GM20431 (cell line): ENCODE data around the gene SLTM.
"Not testable (repeated sequence)": the region's sequence is repeated elsewhere in the genome, so short reads cannot be mapped to it uniquely, and the experiment has no call there.

ENCODE experiments used
- in situ Hi-C: fragments of 300-500 bp; cut with MseI, MboI; formaldehyde crosslinking; loops from one replicate; pipeline ENCODE4 v1.15.0; 2020; ENCODE audit warnings: low sequenced_read_pairs; ENCODE audit not compliant: unreplicated experiment

SLTM gene

DNA sequence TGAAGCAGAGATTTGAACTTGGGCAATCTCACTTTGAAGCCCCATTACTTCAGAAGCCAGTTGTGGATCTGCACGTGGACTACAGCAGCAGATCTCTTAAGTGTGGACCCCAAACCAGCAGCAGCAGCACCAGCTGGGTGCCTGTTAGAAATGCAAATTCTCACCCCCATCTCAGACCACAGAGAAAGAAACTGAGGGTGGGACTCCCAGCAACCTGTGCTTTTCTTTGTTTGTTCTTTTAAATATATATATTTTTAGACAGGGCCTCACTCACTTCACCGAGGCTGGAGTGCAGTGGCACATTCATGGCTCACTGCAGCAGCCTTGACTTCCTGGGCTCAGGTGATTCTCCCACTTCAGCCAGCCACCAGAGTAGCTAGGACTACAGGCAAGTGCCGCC lies 53.2 kb downstream of the SLTM start:
- in situ Hi-C loops = no loop called here

DNA sequence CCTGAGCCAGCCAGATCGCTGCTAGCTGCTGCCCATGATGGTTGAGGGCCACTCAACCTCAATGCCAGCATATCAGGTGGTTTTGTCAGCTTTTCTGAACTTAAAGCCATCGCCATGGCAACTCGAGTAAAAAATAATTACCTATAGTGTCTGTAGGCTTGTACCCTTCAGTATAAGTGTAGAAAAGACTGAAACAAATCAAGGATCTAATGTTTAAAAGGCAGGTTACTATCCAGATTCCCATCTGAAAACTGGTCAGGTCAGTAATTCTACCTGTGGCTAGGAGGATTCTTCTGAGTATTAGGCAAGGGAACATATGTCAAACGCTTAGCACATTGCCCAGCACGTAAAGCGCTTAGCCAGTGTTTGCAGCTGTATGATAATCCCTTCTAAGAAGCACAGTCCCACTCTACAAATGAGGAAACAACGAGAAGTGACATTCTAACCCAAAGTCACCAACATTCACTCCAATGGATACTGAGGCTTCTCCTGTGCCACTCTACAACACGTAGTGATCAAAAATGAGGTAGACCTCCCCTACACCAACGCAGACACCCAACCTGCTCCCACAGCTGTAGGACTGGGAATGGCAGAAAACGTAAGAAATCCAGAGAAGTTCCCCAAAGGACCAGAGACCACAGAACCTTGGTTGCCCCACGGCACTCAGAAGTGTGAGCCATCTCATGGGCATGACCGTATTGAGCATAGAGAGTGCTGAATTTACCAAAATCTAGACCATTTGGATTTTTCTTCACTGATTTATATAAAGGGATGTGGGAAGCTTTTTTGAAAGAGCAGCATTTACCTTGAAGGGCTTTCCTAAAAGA lies 55.3 kb downstream of the SLTM start:
- in situ Hi-C loops = no loop called here

- in situ Hi-C loops = no loop called here
These were observed 57.0 kb downstream of the SLTM start for GRCh38 chr15:58876306-58877106.

- in situ Hi-C loops = no loop called here
These were observed 58.1 kb downstream of the SLTM start for GRCh38 chr15:58875343-58875742.

- in situ Hi-C loops = no loop called here
These were observed 60.2 kb downstream of the SLTM start for GRCh38 chr15:58873267-58873666.

- in situ Hi-C loops = no loop called here
These were observed 63.0 kb downstream of the SLTM start for GRCh38 chr15:58870451-58870850.

- in situ Hi-C loops = no loop called here
These were observed 65.6 kb downstream of the SLTM start for GRCh38 chr15:58867926-58868325.

DNA sequence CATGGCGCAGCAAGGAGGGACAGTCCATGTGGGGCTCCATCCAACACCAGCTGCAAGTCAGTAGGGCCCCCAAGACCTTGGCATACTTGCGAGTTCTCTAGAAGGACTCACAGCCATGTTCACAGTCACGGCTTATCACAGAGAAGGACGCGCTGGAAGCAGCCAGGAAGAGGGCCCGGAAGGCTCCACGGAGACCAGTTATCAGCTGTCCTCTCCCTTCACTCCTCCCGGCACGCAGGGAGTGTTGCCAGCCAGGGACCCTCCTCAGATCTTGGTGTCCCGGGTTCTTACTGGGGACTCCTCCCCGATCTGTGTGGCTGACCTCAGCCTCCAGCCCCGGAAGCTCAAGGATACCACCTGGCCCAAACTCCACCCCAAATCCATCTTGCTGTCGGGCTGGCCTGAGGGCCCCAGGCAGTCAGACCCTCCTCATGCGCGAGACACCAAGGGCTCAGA lies 68.0 kb downstream of the SLTM start:
- in situ Hi-C loops = no loop called here

DNA sequence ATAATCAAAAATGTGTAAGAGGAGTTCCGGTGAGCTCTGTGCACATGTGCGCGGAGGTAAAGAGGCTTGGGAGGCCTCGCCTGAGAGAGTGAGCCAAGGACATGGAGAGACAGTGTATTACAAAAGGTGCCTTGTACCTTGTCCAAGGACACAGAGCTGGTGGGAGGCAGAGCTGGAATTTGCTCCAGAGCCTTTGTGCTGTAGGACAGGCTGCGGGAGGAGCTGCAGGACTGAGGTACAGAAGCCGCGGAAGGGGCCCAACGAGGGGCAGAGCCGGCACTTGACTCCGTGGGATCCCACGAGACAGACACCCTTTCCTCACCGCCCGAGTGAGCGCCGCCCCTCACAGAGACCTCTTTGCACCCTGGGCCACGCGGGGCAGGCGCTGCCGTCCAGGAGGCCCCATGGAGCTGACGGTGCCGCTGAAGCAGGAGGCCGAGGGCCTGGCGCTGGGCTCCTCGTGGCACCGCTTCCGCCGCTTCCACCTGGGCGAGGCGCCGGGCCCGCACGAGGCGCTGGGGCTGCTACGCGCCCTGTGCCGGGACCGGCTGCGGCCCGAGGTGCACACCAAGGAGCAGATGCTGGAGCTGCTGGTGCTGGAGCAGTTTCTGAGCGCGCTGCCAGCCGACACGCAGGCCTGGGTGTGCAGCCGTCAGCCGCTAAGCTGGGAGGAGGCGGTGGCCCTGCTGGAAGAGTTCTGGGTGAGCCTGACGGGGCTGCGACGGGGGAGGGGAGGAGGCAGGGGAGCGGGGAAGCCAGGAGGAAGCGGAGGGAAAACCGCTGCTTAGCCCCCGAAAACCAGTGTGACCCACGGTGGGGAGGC lies 68.7 kb downstream of the SLTM start:
- in situ Hi-C loops = no loop called here

DNA sequence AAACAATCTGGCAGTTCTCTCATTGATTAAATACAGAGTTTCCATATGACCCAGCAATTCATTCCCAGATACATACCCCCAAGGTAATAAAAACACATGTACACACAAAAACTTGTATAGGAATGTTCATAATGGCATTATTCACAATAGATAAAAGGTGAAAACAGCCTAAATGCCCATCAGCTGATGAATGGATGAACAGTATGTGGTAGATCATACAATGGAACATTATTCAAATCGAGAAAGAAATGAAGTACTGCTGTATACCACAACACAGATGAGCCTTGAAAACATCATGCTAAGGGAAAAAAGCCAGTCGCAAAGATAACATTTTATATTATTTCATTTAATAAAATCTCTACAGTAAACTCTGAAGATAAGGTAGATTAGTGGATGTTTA lies 71.2 kb downstream of the SLTM start:
- in situ Hi-C loops = no loop called here

GRCh38 chr15:58856621-58857020 lies 76.9 kb downstream of the SLTM start:
- in situ Hi-C loops = not testable (repeated sequence)

DNA sequence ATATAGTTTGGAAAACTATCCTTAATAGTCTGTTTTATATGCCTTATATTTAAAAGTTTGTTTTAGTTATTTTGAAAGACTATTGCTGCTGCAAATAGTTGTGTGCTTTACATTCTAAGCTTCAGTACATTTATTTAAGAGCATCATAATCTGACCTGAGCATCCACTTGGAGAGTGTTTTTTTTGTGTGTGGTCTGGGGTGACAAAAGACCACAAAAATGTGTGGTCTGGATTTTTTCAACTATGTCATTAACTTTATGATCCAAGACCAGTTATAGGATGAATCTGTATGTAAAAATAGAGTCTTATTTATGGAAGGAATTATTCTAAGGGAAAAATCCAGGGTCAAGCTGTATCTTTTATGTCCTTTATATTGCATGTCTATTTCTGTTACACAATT lies 77.4 kb downstream of the SLTM start:
- in situ Hi-C loops = no loop called here

DNA sequence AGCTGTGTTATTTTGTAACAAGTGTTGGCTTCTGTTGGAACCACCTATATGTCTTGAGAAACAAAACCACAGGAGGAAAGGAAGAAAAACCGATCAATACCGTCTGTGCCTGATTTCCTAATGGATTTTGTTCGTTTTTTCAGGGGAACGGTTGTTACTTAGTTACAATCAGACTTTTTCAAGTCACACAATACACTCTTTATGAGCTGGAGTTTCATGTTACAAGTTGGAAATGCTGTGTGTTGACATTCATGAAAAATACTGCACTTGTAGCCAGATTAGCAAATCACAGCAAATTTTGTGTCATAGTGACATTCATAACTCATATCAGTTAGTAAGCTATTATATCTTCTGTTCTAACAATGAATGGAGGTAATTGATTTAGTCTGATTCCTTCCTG lies 78.9 kb downstream of the SLTM start:
- in situ Hi-C loops = no loop called here

DNA sequence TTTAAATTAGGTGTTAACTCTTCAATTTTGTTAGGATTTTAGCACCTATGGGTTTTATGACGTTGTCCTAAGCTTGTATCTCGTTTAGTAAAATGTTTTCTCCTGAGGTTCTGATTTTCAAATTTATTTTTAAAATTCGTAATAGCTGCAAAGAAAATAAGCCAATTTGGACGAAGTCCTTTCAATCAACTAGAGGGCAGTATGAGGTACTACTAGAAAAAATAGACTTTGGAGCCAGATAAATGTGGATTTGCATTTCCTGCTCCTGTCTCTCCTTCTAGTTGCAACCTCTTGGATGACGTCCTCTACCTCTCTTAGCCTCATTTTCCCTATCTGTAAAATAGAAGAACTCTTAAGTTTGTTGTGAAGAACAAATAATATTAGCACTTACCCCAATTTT lies 81.1 kb downstream of the SLTM start:
- in situ Hi-C loops = no loop called here

DNA sequence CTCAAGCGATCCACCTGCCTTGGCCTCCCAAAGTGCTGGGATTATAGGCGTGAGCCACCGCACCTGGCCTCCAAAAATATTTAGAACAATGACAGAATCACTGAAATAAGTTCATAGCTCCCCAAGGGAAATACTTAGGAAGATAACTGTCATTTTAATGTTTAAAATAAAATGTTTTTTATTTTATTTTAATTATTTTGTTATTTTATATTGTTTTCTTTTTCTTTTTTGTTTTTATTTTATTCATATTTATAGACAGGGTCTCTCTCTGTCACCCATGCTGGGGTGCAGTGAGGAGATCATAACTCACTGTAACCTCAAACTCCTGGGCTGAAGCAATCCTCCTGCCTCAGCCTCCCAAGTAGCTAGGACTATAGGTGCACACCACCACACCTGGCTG lies 82.3 kb downstream of the SLTM start:
- in situ Hi-C loops = not testable (repeated sequence)

DNA sequence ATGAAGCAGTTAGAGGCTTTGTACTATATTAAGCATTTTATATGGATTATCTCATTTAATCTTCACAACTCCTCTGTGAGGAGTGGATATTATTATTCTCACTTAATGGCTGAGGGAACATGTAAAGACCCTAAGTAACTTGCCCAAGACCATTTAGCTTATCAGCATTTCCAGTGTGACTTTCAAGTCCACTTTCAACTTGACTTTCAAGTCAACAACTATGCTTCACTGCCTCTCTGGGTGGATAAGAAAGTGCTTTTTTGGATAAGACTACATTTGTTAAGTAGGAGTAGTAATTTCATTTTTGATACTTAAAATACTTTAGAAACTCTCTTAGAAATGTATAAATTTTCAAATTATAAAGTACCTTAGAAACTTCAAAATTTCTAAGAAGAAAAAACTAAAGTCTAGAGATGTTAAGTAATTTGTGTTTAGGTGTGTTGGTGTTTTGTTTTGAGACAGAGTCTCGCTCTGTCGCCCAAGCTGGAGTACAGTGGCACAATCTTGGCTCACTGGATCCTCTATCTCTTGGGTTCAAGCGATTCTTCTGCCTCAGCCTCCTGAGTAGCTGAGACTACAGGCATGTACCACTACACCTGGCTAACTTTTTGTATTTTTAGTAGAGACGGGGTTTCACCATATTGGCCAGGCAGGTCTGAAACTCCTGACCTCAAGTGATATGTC lies 90.6 kb downstream of the SLTM start:
- in situ Hi-C loops = no loop called here

- in situ Hi-C loops = no loop called here
These were observed 93.4 kb downstream of the SLTM start for GRCh38 chr15:58840048-58840447.

- in situ Hi-C loops = no loop called here
These were observed 94.0 kb downstream of the SLTM start for GRCh38 chr15:58839485-58839884.

- in situ Hi-C loops = not testable (repeated sequence)
These were observed 99.6 kb downstream of the SLTM start for GRCh38 chr15:58833681-58834426.
